Cardiac fibroblast (primary cell): ENCODE measurements around the gene MYOCD.

Experiments used
- DNase-seq, 2 donors: peaks; one replicate each; pipeline versions ENCODE4 v3.0.0 to v3.0.0-alpha.2; 2010; ENCODE audit warnings: low read depth in 2 of 2
- H3K4me3 ChIP-seq, 2 donors: replicated peaks in 1 of 2; 1 replicate in 1 of 2; 2 replicates in 1 of 2; pipeline ENCODE4 v1.5.1; 2011; ENCODE audit warnings: low read depth in 2 of 2, low read length in 2 of 2, mild to moderate bottlenecking in 2 of 2, moderate library complexity in 1 of 2
- TF ChIP-seq, protein P1 (sequence below): IDR thresholded peaks from one replicate; pipeline ENCODE4 v1.5.1; 2011; ENCODE audit warnings: low read depth, mild to moderate bottlenecking, low read length, inconsistent platforms

Gene MYOCD

GRCh38 chr17:12756786-12757185 lies 91.1 kb downstream of the MYOCD start:
- H3K4me3 ChIP-seq: no peak overlapping the region
- TF ChIP-seq, protein P1, sequence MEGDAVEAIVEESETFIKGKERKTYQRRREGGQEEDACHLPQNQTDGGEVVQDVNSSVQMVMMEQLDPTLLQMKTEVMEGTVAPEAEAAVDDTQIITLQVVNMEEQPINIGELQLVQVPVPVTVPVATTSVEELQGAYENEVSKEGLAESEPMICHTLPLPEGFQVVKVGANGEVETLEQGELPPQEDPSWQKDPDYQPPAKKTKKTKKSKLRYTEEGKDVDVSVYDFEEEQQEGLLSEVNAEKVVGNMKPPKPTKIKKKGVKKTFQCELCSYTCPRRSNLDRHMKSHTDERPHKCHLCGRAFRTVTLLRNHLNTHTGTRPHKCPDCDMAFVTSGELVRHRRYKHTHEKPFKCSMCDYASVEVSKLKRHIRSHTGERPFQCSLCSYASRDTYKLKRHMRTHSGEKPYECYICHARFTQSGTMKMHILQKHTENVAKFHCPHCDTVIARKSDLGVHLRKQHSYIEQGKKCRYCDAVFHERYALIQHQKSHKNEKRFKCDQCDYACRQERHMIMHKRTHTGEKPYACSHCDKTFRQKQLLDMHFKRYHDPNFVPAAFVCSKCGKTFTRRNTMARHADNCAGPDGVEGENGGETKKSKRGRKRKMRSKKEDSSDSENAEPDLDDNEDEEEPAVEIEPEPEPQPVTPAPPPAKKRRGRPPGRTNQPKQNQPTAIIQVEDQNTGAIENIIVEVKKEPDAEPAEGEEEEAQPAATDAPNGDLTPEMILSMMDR: no peak
- peak; percentile 41 to 50 for DNase-seq

DNA sequence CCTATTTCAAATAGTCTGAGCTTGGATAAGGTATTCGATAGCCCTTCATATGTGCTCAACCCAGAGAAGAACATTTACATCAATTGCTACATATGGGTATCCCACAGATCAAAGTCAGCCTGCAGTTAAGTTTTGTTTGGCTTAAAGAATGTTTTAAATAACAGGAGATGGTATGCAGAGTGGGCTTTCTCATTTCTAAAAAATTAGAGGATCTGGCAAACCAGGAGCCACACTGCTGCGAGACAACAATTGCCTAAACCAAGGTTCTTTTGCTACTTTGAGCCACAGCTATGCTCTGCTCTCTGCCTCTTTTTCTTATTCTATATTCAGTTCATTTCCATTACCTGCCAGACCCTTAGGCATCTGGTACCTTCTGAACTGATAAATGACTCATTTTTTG lies 93.4 kb downstream of the MYOCD start:
- H3K4me3 ChIP-seq: no peak overlapping the region
- TF ChIP-seq, protein P1: no peak
- DNase-seq: peak in 1 of 2 donors; percentile 17

DNA sequence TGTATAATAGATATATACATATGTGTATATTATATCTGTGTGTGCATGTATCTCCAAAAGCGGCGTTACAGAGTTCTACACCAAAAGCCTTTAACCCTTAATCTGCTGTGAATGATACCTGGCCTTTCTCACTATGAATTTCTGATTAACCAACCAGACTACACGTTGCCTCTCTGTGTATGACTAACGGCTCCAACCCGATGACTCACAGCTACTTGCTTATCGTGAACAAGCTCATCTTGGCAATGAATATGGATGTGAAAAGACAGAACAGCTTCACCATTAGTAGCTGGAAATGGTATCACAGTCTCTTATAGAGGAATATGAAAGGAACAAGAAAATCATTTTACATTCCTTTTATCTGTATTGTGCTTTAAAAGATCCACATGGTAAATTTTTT lies 99.9 kb downstream of the MYOCD start:
- TF ChIP-seq, protein P1: no peak
- peak; percentile 86 to 88 for DNase-seq
- H3K4me3 ChIP-seq: no peak overlapping the region

DNA sequence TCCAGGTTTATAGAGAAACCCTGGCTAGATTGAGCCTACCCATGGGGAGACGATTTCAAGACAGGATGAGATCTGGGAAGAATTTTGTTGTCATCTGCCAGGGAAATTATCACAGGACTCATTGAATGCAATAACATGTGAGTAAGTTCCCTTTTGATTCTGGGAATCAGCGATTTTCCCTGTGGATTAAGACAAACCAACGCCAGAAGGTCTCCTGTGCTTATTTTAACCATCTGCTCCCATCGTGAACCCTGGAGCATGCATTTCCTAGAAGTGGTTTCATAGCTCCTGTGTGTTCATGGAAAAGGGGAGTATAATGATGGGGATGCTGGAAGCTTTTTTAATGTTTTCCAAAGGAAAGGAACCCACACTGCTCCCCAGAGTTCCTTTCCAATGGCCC lies 102.6 kb downstream of the MYOCD start:
- H3K4me3 ChIP-seq: no peak overlapping the region
- peak in 1 of 2 donors; percentile 6 for DNase-seq
- TF ChIP-seq, protein P1: no peak

DNA sequence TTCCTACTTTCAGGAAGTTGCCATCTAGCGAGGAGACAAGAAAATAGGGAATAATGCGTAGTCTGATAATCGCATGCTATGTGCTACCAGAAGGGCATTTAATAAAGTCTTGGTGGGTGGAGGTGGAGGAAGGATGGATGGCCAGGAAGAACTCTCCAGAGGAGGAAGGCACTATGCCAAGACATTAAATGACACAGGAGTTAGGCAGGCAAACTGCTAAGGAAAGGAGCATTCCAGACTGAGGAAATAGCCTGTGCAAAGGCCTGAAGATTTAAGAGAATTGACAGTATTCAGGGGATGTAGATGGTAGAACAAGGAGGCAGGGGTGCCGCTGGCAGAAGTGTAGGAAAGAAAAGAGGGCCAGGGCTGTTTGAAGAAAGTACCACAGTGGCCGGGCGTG lies 104.3 kb downstream of the MYOCD start:
- H3K4me3 ChIP-seq: no peak overlapping the region
- TF ChIP-seq, protein P1: no peak
- DNase-seq: peak in 1 of 2 donors; percentile 8

GRCh38 chr17:12773153-12773552 lies 107.5 kb downstream of the MYOCD start:
- TF ChIP-seq, protein P1: no peak
- DNase-seq: no peak
- no peak overlapping the region for H3K4me3 ChIP-seq

DNA sequence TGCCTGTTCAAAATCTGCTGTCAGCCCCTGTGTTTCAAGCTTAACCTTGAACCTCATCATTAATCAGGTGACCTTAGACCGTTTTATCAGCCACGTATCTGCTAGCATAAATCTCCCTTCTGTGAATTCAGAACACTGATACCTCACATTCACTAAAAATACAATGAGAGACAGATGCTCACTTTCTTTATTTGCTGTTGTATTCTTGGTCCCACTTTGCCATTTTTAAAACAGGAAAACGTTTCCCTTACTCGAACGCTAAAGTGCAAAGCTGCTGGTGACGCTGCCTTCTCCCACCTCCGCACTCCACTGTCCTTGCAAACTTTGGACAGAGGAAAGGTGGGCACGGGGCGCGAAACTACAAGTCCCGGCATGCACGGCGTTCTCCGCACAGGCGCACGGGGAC lies 123.4 kb downstream of the MYOCD start:
- TF ChIP-seq, protein P1: no peak
- peak in 1 of 2 donors; percentile 57 for DNase-seq
- peak overlapping the region in 1 of 2 donors; percentile 66 for H3K4me3 ChIP-seq
